K562 (cell line): ENCODE data around the gene LRRC8A. TPM values are rescaled to one million over a fixed set of nuclear protein-coding genes. Genes with fewer than 3 reads are reported as not detected.

ENCODE experiments used
- ESRRA ChIP-seq: fragments of 450-650 bp; IDR thresholded peaks from 2 replicates; pipeline ENCODE4 v1.6.1; 2014; ENCODE audit warnings: low read depth, mild to moderate bottlenecking, moderate library complexity, borderline replicate concordance
- FOXK2 ChIP-seq, 2 experiments: fragments of 450-650 bp; IDR thresholded peaks in 1 of 2; conservative IDR thresholded peaks in 1 of 2; 2 replicates each; pipeline ENCODE4 v1.6.1; 2016; ENCODE audit warnings: low read depth in 2 of 2, mild to moderate bottlenecking in 1 of 2
- KLF1 ChIP-seq: fragments of 450-650 bp; IDR thresholded peaks from 2 replicates; pipeline ENCODE4 v1.6.1; 2016; ENCODE audit warnings: missing genetic modification characterization, missing compliant biosample characterization
- LARP7 ChIP-seq: fragments of 450-650 bp; IDR thresholded peaks from 2 replicates; pipeline ENCODE4 v1.6.1; 2016
- MIER1 ChIP-seq: fragments of 450-650 bp; IDR thresholded peaks from 2 replicates; pipeline ENCODE4 v1.6.1; 2016; ENCODE audit warnings: antibody characterized with exemption, mild to moderate bottlenecking, low read depth
- NFXL1 ChIP-seq: fragments of 450-650 bp; formaldehyde crosslinking; IDR thresholded peaks from 2 replicates; pipeline ENCODE4 v1.4.0; 2021; ENCODE audit warnings: mild to moderate bottlenecking
- PHF8 ChIP-seq: fragments of 200-600 bp; sonication (generic); IDR thresholded peaks from 2 replicates; pipeline ENCODE4 v1.6.1; 2012; ENCODE audit warnings: mixed run types, mild to moderate bottlenecking, inconsistent platforms, low read length, moderate library complexity, borderline replicate concordance
- POLR3G ChIP-seq: IDR thresholded peaks from 2 replicates; pipeline ENCODE4 v1.6.1; 2011; ENCODE audit not compliant: insufficient read length, insufficient replicate concordance; ENCODE audit errors: extremely low read depth
- RUNX1 ChIP-seq: sonication (generic); IDR thresholded peaks from 2 replicates; pipeline ENCODE4 v1.6.1; 2016; ENCODE audit warnings: antibody characterized with exemption, low read depth
- SMARCC2 ChIP-seq: fragments of 450-650 bp; IDR thresholded peaks from 2 replicates; pipeline ENCODE4 v1.6.1; 2017; ENCODE audit warnings: antibody characterized with exemption, moderate library complexity, mild to moderate bottlenecking, low read depth
- TCF7L2 ChIP-seq: fragments of 150-350 bp; IDR thresholded peaks from 2 replicates; pipeline ENCODE4 v1.6.1; 2016; ENCODE audit warnings: low read depth, mild to moderate bottlenecking, low read length, moderate library complexity
- polyA plus RNA-seq, 8 experiments: library from polyadenylated mRNA; depleted of rRNA in 4 of 8; stranded (reverse) in 5 of 8; unstranded in 3 of 8; fragments of >200 nt; fragmentation: Nextera tagmentation in 2 of 8; fragmentation: Illumina TruSeq in 1 of 8; extraction: Ambion mirVana in 2 of 8; extraction: Trizol in 1 of 8; gene quantifications; 2 replicates each; pipeline versions ENCODE4 v1.2.1 to v1.2.3, GENCODE V29; 2011 to 2014; ENCODE audit warnings: inconsistent platforms in 1 of 8, missing spikeins in 1 of 8
- total RNA-seq, 7 experiments: library from RNA; depleted of rRNA in 6 of 7; stranded (reverse); fragments of >200 nt in 6 of 7; fragmentation: Illumina TruSeq in 2 of 7; extraction: Trizol in 2 of 7; gene quantifications; 2 replicates each; pipeline versions ENCODE4 v1.2.1 to v1.2.3, GENCODE V29; 2011 to 2021; ENCODE audit warnings: low replicate concordance in 1 of 7
- TF ChIP-seq, protein P1 (sequence below): sonication (generic); formaldehyde crosslinking; IDR thresholded peaks from 2 replicates; pipeline ENCODE4 v1.8.0; 2022; ENCODE audit warnings: mild to moderate bottlenecking, missing genetic modification reagents
- TF ChIP-seq, protein P2 (sequence below): IDR thresholded peaks from 2 replicates; pipeline ENCODE4 v1.6.1; 2011; ENCODE audit warnings: borderline replicate concordance, low read depth, mild to moderate bottlenecking, moderate library complexity, low read length; ENCODE audit not compliant: insufficient read depth, poor library complexity, severe bottlenecking
- TF ChIP-seq, protein P3 (sequence below): sonication (generic); formaldehyde crosslinking; IDR thresholded peaks from 2 replicates; pipeline ENCODE4 v1.8.0; 2023; ENCODE audit warnings: mild to moderate bottlenecking, missing genetic modification reagents
- TF ChIP-seq, protein P4 (sequence below): fragments of 250-450 bp; sonication (Bioruptor Pico); IDR thresholded peaks from 2 replicates; pipeline ENCODE4 v1.5.0; 2021; ENCODE audit warnings: mild to moderate bottlenecking, borderline replicate concordance

Gene LRRC8A
- total and polyA plus RNA-seq, 9 of the 15 experiments (the other 6 are each of a cell fraction or from before 2014, with no cell fraction given): 2.9 to 24.7 (median 8.9) TPM

DNA sequence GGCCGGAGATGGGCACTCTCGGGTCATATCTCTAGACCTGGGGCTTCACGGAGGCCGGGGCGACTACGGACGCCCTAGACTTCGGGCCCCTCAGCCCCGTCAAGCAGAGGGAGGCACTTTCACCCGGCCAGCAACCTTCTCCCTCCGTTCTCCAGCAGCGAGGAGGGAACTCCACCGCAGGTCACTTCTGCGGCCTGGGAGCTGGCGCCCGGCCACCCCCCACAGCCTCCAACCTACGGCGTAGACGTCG, 65.3 kb downstream of the LRRC8A start (continued):
- TF ChIP-seq, protein P1, sequence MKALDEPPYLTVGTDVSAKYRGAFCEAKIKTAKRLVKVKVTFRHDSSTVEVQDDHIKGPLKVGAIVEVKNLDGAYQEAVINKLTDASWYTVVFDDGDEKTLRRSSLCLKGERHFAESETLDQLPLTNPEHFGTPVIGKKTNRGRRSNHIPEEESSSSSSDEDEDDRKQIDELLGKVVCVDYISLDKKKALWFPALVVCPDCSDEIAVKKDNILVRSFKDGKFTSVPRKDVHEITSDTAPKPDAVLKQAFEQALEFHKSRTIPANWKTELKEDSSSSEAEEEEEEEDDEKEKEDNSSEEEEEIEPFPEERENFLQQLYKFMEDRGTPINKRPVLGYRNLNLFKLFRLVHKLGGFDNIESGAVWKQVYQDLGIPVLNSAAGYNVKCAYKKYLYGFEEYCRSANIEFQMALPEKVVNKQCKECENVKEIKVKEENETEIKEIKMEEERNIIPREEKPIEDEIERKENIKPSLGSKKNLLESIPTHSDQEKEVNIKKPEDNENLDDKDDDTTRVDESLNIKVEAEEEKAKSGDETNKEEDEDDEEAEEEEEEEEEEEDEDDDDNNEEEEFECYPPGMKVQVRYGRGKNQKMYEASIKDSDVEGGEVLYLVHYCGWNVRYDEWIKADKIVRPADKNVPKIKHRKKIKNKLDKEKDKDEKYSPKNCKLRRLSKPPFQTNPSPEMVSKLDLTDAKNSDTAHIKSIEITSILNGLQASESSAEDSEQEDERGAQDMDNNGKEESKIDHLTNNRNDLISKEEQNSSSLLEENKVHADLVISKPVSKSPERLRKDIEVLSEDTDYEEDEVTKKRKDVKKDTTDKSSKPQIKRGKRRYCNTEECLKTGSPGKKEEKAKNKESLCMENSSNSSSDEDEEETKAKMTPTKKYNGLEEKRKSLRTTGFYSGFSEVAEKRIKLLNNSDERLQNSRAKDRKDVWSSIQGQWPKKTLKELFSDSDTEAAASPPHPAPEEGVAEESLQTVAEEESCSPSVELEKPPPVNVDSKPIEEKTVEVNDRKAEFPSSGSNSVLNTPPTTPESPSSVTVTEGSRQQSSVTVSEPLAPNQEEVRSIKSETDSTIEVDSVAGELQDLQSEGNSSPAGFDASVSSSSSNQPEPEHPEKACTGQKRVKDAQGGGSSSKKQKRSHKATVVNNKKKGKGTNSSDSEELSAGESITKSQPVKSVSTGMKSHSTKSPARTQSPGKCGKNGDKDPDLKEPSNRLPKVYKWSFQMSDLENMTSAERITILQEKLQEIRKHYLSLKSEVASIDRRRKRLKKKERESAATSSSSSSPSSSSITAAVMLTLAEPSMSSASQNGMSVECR (CRISPR knock-in tag): no peak
- TF ChIP-seq LARP7: no peak
- 0 out of 2 replicates have a peak, but pooled peaks have one; percentile 48 for TF ChIP-seq KLF1 (tag)
- no peak for TF ChIP-seq POLR3G
- TF ChIP-seq, protein P2, sequence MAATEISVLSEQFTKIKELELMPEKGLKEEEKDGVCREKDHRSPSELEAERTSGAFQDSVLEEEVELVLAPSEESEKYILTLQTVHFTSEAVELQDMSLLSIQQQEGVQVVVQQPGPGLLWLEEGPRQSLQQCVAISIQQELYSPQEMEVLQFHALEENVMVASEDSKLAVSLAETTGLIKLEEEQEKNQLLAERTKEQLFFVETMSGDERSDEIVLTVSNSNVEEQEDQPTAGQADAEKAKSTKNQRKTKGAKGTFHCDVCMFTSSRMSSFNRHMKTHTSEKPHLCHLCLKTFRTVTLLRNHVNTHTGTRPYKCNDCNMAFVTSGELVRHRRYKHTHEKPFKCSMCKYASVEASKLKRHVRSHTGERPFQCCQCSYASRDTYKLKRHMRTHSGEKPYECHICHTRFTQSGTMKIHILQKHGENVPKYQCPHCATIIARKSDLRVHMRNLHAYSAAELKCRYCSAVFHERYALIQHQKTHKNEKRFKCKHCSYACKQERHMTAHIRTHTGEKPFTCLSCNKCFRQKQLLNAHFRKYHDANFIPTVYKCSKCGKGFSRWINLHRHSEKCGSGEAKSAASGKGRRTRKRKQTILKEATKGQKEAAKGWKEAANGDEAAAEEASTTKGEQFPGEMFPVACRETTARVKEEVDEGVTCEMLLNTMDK: no peak
- TF ChIP-seq, protein P3, sequence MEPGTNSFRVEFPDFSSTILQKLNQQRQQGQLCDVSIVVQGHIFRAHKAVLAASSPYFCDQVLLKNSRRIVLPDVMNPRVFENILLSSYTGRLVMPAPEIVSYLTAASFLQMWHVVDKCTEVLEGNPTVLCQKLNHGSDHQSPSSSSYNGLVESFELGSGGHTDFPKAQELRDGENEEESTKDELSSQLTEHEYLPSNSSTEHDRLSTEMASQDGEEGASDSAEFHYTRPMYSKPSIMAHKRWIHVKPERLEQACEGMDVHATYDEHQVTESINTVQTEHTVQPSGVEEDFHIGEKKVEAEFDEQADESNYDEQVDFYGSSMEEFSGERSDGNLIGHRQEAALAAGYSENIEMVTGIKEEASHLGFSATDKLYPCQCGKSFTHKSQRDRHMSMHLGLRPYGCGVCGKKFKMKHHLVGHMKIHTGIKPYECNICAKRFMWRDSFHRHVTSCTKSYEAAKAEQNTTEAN (CRISPR knock-in tag): peak; percentile 4; the same call in 1 of the 2 replicates
- TF ChIP-seq, protein P4, sequence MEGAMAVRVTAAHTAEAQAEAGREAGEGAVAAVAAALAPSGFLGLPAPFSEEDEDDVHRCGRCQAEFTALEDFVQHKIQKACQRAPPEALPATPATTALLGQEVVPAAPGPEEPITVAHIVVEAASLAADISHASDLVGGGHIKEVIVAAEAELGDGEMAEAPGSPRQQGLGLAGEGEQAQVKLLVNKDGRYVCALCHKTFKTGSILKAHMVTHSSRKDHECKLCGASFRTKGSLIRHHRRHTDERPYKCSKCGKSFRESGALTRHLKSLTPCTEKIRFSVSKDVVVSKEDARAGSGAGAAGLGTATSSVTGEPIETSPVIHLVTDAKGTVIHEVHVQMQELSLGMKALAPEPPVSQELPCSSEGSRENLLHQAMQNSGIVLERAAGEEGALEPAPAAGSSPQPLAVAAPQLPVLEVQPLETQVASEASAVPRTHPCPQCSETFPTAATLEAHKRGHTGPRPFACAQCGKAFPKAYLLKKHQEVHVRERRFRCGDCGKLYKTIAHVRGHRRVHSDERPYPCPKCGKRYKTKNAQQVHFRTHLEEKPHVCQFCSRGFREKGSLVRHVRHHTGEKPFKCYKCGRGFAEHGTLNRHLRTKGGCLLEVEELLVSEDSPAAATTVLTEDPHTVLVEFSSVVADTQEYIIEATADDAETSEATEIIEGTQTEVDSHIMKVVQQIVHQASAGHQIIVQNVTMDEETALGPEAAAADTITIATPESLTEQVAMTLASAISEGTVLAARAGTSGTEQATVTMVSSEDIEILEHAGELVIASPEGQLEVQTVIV: no peak
- no peak for TF ChIP-seq TCF7L2
- TF ChIP-seq SMARCC2: no peak; the same call in 1 of the 2 replicates
- TF ChIP-seq MIER1: no peak
- TF ChIP-seq RUNX1: no peak
- peak; percentile 95 for TF ChIP-seq PHF8
- TF ChIP-seq FOXK2 (conservative IDR thresholded peaks at IDR 0.05 in 1 of 2, IDR thresholded peaks at IDR 0.05 in 1 of 2; ENCODE audit: low read depth in 2 of 2): no peak
- no peak for TF ChIP-seq NFXL1 (CRISPR knock-in tag)
- no peak for TF ChIP-seq ESRRA
